Panc1 (cell line): ENCODE measurements around the gene PIN1.

Source experiments
- POLR2AphosphoS5 ChIP-seq: IDR thresholded peaks from 2 replicates; pipeline ENCODE4 v1.6.1; 2012; ENCODE audit warnings: mild to moderate bottlenecking, low read depth, low read length, moderate library complexity
- REST ChIP-seq, 2 experiments: IDR thresholded peaks; 2 replicates each; pipeline ENCODE4 v1.6.1; 2011 to 2012; ENCODE audit warnings: low read depth in 2 of 2, control low read depth in 1 of 2, low read length in 1 of 2, mild to moderate bottlenecking in 1 of 2, moderate library complexity in 1 of 2; ENCODE audit not compliant: insufficient read depth in 1 of 2
- SIN3A ChIP-seq: IDR thresholded peaks from 2 replicates; pipeline ENCODE4 v1.6.1; 2012; ENCODE audit warnings: low read depth, mild to moderate bottlenecking, low read length, moderate library complexity, borderline replicate concordance; ENCODE audit not compliant: insufficient read depth
- TCF7L2 ChIP-seq: IDR thresholded peaks from 2 replicates; pipeline ENCODE4 v1.6.1; 2011; ENCODE audit warnings: mild to moderate bottlenecking, low read depth, low read length, inconsistent platforms
- TF ChIP-seq, protein P1 (sequence below): fragments of 450-650 bp; IDR thresholded peaks from 2 replicates; pipeline ENCODE4 v1.5.1; 2017; ENCODE audit warnings: mild to moderate bottlenecking

- TF ChIP-seq, protein P1, sequence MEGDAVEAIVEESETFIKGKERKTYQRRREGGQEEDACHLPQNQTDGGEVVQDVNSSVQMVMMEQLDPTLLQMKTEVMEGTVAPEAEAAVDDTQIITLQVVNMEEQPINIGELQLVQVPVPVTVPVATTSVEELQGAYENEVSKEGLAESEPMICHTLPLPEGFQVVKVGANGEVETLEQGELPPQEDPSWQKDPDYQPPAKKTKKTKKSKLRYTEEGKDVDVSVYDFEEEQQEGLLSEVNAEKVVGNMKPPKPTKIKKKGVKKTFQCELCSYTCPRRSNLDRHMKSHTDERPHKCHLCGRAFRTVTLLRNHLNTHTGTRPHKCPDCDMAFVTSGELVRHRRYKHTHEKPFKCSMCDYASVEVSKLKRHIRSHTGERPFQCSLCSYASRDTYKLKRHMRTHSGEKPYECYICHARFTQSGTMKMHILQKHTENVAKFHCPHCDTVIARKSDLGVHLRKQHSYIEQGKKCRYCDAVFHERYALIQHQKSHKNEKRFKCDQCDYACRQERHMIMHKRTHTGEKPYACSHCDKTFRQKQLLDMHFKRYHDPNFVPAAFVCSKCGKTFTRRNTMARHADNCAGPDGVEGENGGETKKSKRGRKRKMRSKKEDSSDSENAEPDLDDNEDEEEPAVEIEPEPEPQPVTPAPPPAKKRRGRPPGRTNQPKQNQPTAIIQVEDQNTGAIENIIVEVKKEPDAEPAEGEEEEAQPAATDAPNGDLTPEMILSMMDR = no peak
- TF ChIP-seq TCF7L2 (no peak), SIN3A (no peak), REST (IDR thresholded peaks at IDR 0.05; ENCODE audit: insufficient read depth in 1 of 2, low read depth in 2 of 2, low read length in 1 of 2) (no peak), POLR2AphosphoS5 (no peak)
Observed at GRCh38 chr19:9872618-9873242, 37.6 kb downstream of the PIN1 start.
